Measurements from ENCODE around the gene SCNN1A. TPM values are rescaled to one million over a fixed set of nuclear protein-coding genes. Genes with fewer than 3 reads are reported as not detected.

SCNN1A gene
- total RNA-seq, 1 donor from 2014 or later = 55.2 TPM

GRCh38 chr12:6336079-6336888 is 39.1 kb downstream of the SCNN1A start:
- peak overlapping the region; percentile 99 for H3K27ac ChIP-seq
- peaks cover 0 to 27% of the 10 kb centered on the region in 2 donors for H3K36me3 ChIP-seq
- intact Hi-C loops (cut with DNase I) = loop anchor here (2.0 to 5.0 kb wide), 2 partner anchors 49 to 196 kb away; partner anchors contain the start of genes GAPDH and LTBR
- peak in 1 of 2 donors; percentile 38 for TF ChIP-seq POLR2A (IDR thresholded peaks at IDR 0.05)
- TF ChIP-seq CTCF (IDR thresholded peaks at IDR 0.05) = no peak
- TF ChIP-seq POLR2AphosphoS5 (IDR thresholded peaks at IDR 0.05; ENCODE audit: insufficient read depth in 1 of 2, low read depth in 1 of 2) = peak; percentile 89 to 90
- H3K27me3 ChIP-seq = no peaks in the 10 kb centered on the region
- H3K9me3 ChIP-seq = no peaks in the 10 kb centered on the region
- peak; percentile 98 to 100 for DNase-seq (ENCODE audit: extremely low spot score in 2 of 2)
- peak overlapping the region; percentile 87 to 94 for H3K4me3 ChIP-seq
- H3K4me1 ChIP-seq = peaks cover 71% of the 10 kb centered on the region

- peaks cover 0 to 35% of the 10 kb centered on the region in 2 donors for H3K36me3 ChIP-seq
- peak overlapping the region; percentile 99 for H3K27ac ChIP-seq
- peak overlapping the region; percentile 87 to 94 for H3K4me3 ChIP-seq
- no peaks in the 10 kb centered on the region for H3K9me3 ChIP-seq
- no peaks in the 10 kb centered on the region for H3K27me3 ChIP-seq
- DNase-seq (ENCODE audit: extremely low spot score in 2 of 2) = no peak
- TF ChIP-seq POLR2A (IDR thresholded peaks at IDR 0.05) (no peak), CTCF (IDR thresholded peaks at IDR 0.05) (peak in 2 of 3 experiments; percentile 28 to 33), POLR2AphosphoS5 (IDR thresholded peaks at IDR 0.05; ENCODE audit: insufficient read depth in 1 of 2, low read depth in 1 of 2) (peak in 1 of 2 donors; percentile 42)
- intact Hi-C loops (cut with DNase I) = loop anchor here (1.0 to 5.0 kb wide), 3 partner anchors 29 to 197 kb away; partner anchors contain the start of genes GAPDH and LTBR
- H3K4me1 ChIP-seq = peaks cover 71% of the 10 kb centered on the region
Measured at GRCh38 chr12:6335451-6336078, 39.8 kb downstream of the SCNN1A start.

GRCh38 chr12:6334940-6335450 is 40.4 kb downstream of the SCNN1A start:
- Histone ChIP-seq H3K4me3 (peak overlapping the region; percentile 87 to 94), H3K27me3 (no peaks in the 10 kb centered on the region), H3K9me3 (no peaks in the 10 kb centered on the region), H3K36me3 (peaks cover 0 to 40% of the 10 kb centered on the region in 2 donors), H3K27ac (peak overlapping the region; percentile 99), H3K4me1 (peaks cover 71% of the 10 kb centered on the region)
- intact Hi-C loops (cut with DNase I) = loop anchor here (1.0 to 5.0 kb wide), 3 partner anchors 29 to 197 kb away; partner anchors contain the start of gene GAPDH
- DNase-seq (ENCODE audit: extremely low spot score in 2 of 2) = no peak
- no peak for TF ChIP-seq POLR2A (IDR thresholded peaks at IDR 0.05)
- TF ChIP-seq CTCF (IDR thresholded peaks at IDR 0.05) = no peak
- no peak for TF ChIP-seq POLR2AphosphoS5 (IDR thresholded peaks at IDR 0.05; ENCODE audit: insufficient read depth in 1 of 2, low read depth in 1 of 2)

- no peaks in the 10 kb centered on the region for H3K9me3 ChIP-seq
- TF ChIP-seq POLR2AphosphoS5 (IDR thresholded peaks at IDR 0.05; ENCODE audit: insufficient read depth in 1 of 2, low read depth in 1 of 2) (no peak), CTCF (IDR thresholded peaks at IDR 0.05) (no peak), POLR2A (IDR thresholded peaks at IDR 0.05) (no peak)
- no peak for DNase-seq (ENCODE audit: extremely low spot score in 2 of 2)
- peak overlapping the region; percentile 99 for H3K27ac ChIP-seq
- no peaks in the 10 kb centered on the region for H3K27me3 ChIP-seq
- peaks cover 0 to 47% of the 10 kb centered on the region in 2 donors for H3K36me3 ChIP-seq
- H3K4me3 ChIP-seq = peak overlapping the region in 1 of 2 donors; percentile 94
- intact Hi-C loops (cut with DNase I) = loop anchor here (5.0 kb wide), 1 partner anchor 128 kb away; no protein-coding TSS in a partner anchor
- peaks cover 64% of the 10 kb centered on the region for H3K4me1 ChIP-seq
Measured at GRCh38 chr12:6334359-6334758, 41.0 kb downstream of the SCNN1A start.
